WTC11 (cell line): ENCODE results near the gene MMP28. TPM values are rescaled to one million over a fixed set of nuclear protein-coding genes. Genes with fewer than 3 reads are reported as not detected.

Experiments
- ATAC-seq: fragments of 200-7000 bp; cut with Tn5 transposase; 2 replicates; pipeline ENCODE4 v1.10.0; 2021; ENCODE audit warnings: mild to moderate bottlenecking, moderate library complexity
- CTCF ChIA-PET: fragments of 300-600 bp; sonication (Branson Sonifier 250); formaldehyde crosslinking; loops from one replicate; lab custom pipeline; 2021; ENCODE audit warnings: antibody characterized with exemption; lab: Charles Lee
- POLR2A ChIA-PET: fragments of 350-600 bp; sonication (Branson Sonifier 250); formaldehyde crosslinking; loops from one replicate; lab custom pipeline; 2021; ENCODE audit warnings: antibody characterized with exemption; lab: Charles Lee
- DNase-seq: peaks from one replicate; pipeline ENCODE4 v3.0.0; 2021; ENCODE audit warnings: low spot score
- H3K27ac Mint-ChIP-seq: 2 replicates; pipeline ENCODE4 v1.8.0; 2021; ENCODE audit warnings: mixed read lengths
- H3K27me3 Mint-ChIP-seq: 2 replicates; pipeline ENCODE4 v1.8.0; 2021; ENCODE audit warnings: low read depth, mild to moderate bottlenecking, moderate library complexity, mixed read lengths
- H3K36me3 Mint-ChIP-seq: 2 replicates; pipeline ENCODE4 v1.8.0; 2021; ENCODE audit warnings: mixed read lengths
- H3K4me1 Mint-ChIP-seq: 2 replicates; pipeline ENCODE4 v1.8.0; 2022; ENCODE audit warnings: mixed read lengths
- H3K4me3 Mint-ChIP-seq: 2 replicates; pipeline ENCODE4 v1.8.0; 2021; ENCODE audit warnings: mild to moderate bottlenecking, moderate library complexity, mixed read lengths
- H3K9me3 Mint-ChIP-seq: 2 replicates; pipeline ENCODE4 v1.8.0; 2021; ENCODE audit warnings: mixed read lengths
- ATF6 ChIP-seq: sonication (generic); formaldehyde crosslinking; IDR thresholded peaks from 2 replicates; pipeline ENCODE4 v1.8.1; 2023; ENCODE audit warnings: mild to moderate bottlenecking, missing genetic modification reagents
- ETV6 ChIP-seq: sonication (generic); formaldehyde crosslinking; IDR thresholded peaks from 2 replicates; pipeline ENCODE4 v1.8.1; 2022; ENCODE audit warnings: mild to moderate bottlenecking, missing genetic modification reagents
- FOXJ3 ChIP-seq: sonication (generic); formaldehyde crosslinking; IDR thresholded peaks from 2 replicates; pipeline ENCODE4 v1.9.0; 2021; ENCODE audit warnings: missing genetic modification reagents, mild to moderate bottlenecking, borderline replicate concordance
- GTF2I ChIP-seq: fragments of 250-450 bp; sonication (Bioruptor Pico); conservative IDR thresholded peaks from 2 replicates; pipeline ENCODE4 v1.4.0; 2021; ENCODE audit warnings: mild to moderate bottlenecking
- IRF2 ChIP-seq: sonication (generic); formaldehyde crosslinking; IDR thresholded peaks from 2 replicates; pipeline ENCODE4 v1.8.0; 2022; ENCODE audit warnings: low read depth, missing genetic modification reagents, borderline replicate concordance
- NR3C1 ChIP-seq: sonication (generic); formaldehyde crosslinking; conservative IDR thresholded peaks from 2 replicates; pipeline ENCODE4 v1.8.1; 2023; ENCODE audit warnings: low read depth, mild to moderate bottlenecking, missing genetic modification reagents
- OVOL2 ChIP-seq: fragments of 250-450 bp; sonication (Bioruptor Pico); IDR thresholded peaks from 2 replicates; pipeline ENCODE4 v1.9.0; 2021; ENCODE audit warnings: mild to moderate bottlenecking, borderline replicate concordance
- PRRX2 ChIP-seq: fragments of 250-450 bp; sonication (Bioruptor Pico); IDR thresholded peaks from 2 replicates; pipeline ENCODE4 v1.8.0; 2021; ENCODE audit warnings: mild to moderate bottlenecking
- USF1 ChIP-seq: sonication (generic); formaldehyde crosslinking; IDR thresholded peaks from 2 replicates; pipeline ENCODE4 v1.8.0; 2022; ENCODE audit warnings: mild to moderate bottlenecking, missing genetic modification reagents
- ZBTB21 ChIP-seq: sonication (generic); formaldehyde crosslinking; IDR thresholded peaks from 2 replicates; pipeline ENCODE4 v1.8.1; 2023; ENCODE audit warnings: mild to moderate bottlenecking, missing genetic modification reagents, borderline replicate concordance
- ZNF121 ChIP-seq: sonication (generic); formaldehyde crosslinking; IDR thresholded peaks from 2 replicates; pipeline ENCODE4 v1.8.0; 2023; ENCODE audit warnings: missing genetic modification reagents
- ZNF671 ChIP-seq: fragments of 250-450 bp; sonication (Bioruptor Pico); IDR thresholded peaks from 2 replicates; pipeline ENCODE4 v1.8.0; 2021; ENCODE audit warnings: mild to moderate bottlenecking
- total RNA-seq: library from RNA; stranded (reverse); gene quantifications from 3 replicates; pipeline ENCODE4 v1.2.3, GENCODE V29; 2021
- TF ChIP-seq, protein P1 (sequence below): sonication (generic); formaldehyde crosslinking; IDR thresholded peaks from 2 replicates; pipeline ENCODE4 v1.8.1; 2022; ENCODE audit warnings: low read depth, missing genetic modification reagents, borderline replicate concordance
- TF ChIP-seq, protein P2 (sequence below): sonication (generic); formaldehyde crosslinking; IDR thresholded peaks from 2 replicates; pipeline ENCODE4 v1.8.0; 2022; ENCODE audit warnings: mild to moderate bottlenecking, missing genetic modification reagents
- TF ChIP-seq, protein P3 (sequence below): sonication (generic); formaldehyde crosslinking; IDR thresholded peaks from 2 replicates; pipeline ENCODE4 v1.8.0; 2023; ENCODE audit warnings: mild to moderate bottlenecking, missing genetic modification reagents
- TF ChIP-seq, protein P4 (sequence below): fragments of 250-450 bp; sonication (Bioruptor Pico); IDR thresholded peaks from 2 replicates; pipeline ENCODE4 v1.9.0; 2021; ENCODE audit warnings: mild to moderate bottlenecking

The MMP28 gene
- total RNA-seq, 1 experiment from 2014 or later = 0.22 TPM

DNA sequence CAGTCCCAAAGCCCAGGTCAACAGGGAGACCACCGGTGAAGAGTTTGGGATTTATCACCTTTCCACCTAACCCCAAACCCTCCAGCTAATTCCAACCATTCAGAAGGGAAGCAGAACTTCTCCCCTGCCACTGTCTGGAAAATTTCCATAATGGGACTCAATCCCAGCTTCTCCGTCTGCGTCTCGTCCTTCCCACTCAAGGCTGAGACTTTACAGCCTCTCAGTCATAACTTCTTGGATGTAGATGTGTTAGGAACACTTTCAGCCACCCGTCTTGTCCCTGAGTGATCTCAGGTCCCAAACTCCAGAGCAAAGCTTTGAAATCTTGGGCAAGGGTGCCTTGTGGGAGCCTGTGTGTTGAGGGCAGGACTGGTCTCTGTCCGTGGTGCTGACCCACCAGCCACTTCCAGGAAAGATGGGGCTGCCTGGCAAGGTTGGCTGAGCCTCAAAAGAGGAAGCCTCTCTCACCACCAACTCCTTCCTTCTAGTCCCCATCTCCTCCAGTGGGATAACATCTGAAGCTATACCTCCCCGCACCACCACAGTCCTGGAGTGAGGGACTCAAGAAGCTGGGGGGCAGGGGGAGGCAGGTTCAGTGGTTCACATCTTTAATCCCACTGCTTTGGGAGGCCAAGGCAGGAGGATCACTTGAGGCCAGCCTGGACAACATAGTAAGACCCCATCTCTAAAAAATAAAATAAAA, 51.7 kb downstream of the MMP28 start (continued):
- TF ChIP-seq, protein P1, sequence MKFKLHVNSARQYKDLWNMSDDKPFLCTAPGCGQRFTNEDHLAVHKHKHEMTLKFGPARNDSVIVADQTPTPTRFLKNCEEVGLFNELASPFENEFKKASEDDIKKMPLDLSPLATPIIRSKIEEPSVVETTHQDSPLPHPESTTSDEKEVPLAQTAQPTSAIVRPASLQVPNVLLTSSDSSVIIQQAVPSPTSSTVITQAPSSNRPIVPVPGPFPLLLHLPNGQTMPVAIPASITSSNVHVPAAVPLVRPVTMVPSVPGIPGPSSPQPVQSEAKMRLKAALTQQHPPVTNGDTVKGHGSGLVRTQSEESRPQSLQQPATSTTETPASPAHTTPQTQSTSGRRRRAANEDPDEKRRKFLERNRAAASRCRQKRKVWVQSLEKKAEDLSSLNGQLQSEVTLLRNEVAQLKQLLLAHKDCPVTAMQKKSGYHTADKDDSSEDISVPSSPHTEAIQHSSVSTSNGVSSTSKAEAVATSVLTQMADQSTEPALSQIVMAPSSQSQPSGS (CRISPR knock-in tag) = no peak
- TF ChIP-seq ZNF671 (CRISPR knock-in tag) (0 out of 2 replicates have a peak, but pooled peaks have one; percentile 37), ZNF121 (CRISPR knock-in tag) (peak; percentile 78), ETV6 (CRISPR knock-in tag) (peak; percentile 32; the same call in 1 of the 2 replicates), PRRX2 (CRISPR knock-in tag) (peak; percentile 44; the same call in 1 of the 2 replicates), GTF2I (CRISPR knock-in tag) (peak; percentile 84; the same call in 1 of the 2 replicates)
- TF ChIP-seq, protein P2, sequence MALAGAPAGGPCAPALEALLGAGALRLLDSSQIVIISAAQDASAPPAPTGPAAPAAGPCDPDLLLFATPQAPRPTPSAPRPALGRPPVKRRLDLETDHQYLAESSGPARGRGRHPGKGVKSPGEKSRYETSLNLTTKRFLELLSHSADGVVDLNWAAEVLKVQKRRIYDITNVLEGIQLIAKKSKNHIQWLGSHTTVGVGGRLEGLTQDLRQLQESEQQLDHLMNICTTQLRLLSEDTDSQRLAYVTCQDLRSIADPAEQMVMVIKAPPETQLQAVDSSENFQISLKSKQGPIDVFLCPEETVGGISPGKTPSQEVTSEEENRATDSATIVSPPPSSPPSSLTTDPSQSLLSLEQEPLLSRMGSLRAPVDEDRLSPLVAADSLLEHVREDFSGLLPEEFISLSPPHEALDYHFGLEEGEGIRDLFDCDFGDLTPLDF (CRISPR knock-in tag) = 0 out of 2 replicates have a peak, but pooled peaks have one; percentile 51
- TF ChIP-seq, protein P3, sequence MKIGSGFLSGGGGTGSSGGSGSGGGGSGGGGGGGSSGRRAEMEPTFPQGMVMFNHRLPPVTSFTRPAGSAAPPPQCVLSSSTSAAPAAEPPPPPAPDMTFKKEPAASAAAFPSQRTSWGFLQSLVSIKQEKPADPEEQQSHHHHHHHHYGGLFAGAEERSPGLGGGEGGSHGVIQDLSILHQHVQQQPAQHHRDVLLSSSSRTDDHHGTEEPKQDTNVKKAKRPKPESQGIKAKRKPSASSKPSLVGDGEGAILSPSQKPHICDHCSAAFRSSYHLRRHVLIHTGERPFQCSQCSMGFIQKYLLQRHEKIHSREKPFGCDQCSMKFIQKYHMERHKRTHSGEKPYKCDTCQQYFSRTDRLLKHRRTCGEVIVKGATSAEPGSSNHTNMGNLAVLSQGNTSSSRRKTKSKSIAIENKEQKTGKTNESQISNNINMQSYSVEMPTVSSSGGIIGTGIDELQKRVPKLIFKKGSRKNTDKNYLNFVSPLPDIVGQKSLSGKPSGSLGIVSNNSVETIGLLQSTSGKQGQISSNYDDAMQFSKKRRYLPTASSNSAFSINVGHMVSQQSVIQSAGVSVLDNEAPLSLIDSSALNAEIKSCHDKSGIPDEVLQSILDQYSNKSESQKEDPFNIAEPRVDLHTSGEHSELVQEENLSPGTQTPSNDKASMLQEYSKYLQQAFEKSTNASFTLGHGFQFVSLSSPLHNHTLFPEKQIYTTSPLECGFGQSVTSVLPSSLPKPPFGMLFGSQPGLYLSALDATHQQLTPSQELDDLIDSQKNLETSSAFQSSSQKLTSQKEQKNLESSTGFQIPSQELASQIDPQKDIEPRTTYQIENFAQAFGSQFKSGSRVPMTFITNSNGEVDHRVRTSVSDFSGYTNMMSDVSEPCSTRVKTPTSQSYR = 0 out of 2 replicates have a peak, but pooled peaks have one; percentile 23

GRCh38 chr17:35742896-35743477, 52.5 kb downstream of the MMP28 start:
- Mint-ChIP-seq H3K4me1 (peaks cover 6% of the 10 kb centered on the region), H3K27me3 (peaks cover 51% of the 10 kb centered on the region), H3K27ac (no peak overlapping the region), H3K9me3 (no peaks in the 10 kb centered on the region), H3K4me3 (no peak overlapping the region), H3K36me3 (peaks cover 8% of the 10 kb centered on the region; the same call in 1 of the 2 replicates)
- ATAC-seq (no peak), DNase-seq (no peak)
- POLR2A ChIA-PET = no interaction called here
- no peak for TF ChIP-seq USF1 (CRISPR knock-in tag)
- TF ChIP-seq ETV6 (CRISPR knock-in tag) = no peak
- no peak for TF ChIP-seq FOXJ3 (CRISPR knock-in tag)
- no peak for TF ChIP-seq GTF2I (CRISPR knock-in tag)
- no peak for TF ChIP-seq ZBTB21
- TF ChIP-seq ATF6 (CRISPR knock-in tag) = no peak
- TF ChIP-seq NR3C1 (CRISPR knock-in tag) = no peak
- TF ChIP-seq, protein P4, sequence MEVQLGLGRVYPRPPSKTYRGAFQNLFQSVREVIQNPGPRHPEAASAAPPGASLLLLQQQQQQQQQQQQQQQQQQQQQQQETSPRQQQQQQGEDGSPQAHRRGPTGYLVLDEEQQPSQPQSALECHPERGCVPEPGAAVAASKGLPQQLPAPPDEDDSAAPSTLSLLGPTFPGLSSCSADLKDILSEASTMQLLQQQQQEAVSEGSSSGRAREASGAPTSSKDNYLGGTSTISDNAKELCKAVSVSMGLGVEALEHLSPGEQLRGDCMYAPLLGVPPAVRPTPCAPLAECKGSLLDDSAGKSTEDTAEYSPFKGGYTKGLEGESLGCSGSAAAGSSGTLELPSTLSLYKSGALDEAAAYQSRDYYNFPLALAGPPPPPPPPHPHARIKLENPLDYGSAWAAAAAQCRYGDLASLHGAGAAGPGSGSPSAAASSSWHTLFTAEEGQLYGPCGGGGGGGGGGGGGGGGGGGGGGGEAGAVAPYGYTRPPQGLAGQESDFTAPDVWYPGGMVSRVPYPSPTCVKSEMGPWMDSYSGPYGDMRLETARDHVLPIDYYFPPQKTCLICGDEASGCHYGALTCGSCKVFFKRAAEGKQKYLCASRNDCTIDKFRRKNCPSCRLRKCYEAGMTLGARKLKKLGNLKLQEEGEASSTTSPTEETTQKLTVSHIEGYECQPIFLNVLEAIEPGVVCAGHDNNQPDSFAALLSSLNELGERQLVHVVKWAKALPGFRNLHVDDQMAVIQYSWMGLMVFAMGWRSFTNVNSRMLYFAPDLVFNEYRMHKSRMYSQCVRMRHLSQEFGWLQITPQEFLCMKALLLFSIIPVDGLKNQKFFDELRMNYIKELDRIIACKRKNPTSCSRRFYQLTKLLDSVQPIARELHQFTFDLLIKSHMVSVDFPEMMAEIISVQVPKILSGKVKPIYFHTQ (CRISPR knock-in tag) = no peak
- no peak for TF ChIP-seq IRF2
- no peak for TF ChIP-seq OVOL2 (CRISPR knock-in tag)
- CTCF ChIA-PET = interaction anchor here (0.7 to 3.9 kb wide), 5 partner anchors 11 to 147 kb away, joined by 3 to 22 read pairs (median 5); partner anchors contain the start of gene RASL10B
